ENCODE results near the gene CPVL.

DNA sequence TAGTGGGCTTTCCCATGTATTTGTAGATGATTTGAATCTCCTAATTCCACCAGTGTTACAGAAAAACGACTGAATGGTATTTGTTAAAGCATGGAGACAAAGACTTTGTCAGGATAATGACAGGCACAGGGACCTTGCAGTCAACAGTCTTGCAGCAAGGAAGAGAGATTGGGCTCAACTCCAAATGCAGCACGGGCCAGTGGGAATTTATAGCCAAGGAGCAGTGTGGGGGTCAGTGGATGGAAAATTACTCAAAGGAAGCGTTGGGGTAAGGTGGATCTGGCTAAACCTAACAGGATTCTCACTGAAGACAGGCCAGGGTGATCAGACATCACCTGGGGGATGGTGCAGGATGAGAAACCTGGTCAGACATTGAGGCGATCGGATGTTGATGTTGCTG, 24.3 kb downstream of the CPVL start:
- TF ChIP-seq, protein P1, sequence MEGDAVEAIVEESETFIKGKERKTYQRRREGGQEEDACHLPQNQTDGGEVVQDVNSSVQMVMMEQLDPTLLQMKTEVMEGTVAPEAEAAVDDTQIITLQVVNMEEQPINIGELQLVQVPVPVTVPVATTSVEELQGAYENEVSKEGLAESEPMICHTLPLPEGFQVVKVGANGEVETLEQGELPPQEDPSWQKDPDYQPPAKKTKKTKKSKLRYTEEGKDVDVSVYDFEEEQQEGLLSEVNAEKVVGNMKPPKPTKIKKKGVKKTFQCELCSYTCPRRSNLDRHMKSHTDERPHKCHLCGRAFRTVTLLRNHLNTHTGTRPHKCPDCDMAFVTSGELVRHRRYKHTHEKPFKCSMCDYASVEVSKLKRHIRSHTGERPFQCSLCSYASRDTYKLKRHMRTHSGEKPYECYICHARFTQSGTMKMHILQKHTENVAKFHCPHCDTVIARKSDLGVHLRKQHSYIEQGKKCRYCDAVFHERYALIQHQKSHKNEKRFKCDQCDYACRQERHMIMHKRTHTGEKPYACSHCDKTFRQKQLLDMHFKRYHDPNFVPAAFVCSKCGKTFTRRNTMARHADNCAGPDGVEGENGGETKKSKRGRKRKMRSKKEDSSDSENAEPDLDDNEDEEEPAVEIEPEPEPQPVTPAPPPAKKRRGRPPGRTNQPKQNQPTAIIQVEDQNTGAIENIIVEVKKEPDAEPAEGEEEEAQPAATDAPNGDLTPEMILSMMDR (IDR thresholded peaks at IDR 0.05; ENCODE audit: low read depth, low read length, missing input control): no peak
- TF ChIP-seq NR2F2 (IDR thresholded peaks at IDR 0.05): no peak
- TF ChIP-seq RAD21 (IDR thresholded peaks at IDR 0.05): no peak
- TF ChIP-seq, protein P2, sequence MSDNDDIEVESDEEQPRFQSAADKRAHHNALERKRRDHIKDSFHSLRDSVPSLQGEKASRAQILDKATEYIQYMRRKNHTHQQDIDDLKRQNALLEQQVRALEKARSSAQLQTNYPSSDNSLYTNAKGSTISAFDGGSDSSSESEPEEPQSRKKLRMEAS (IDR thresholded peaks at IDR 0.05): no peak
- TF ChIP-seq TAF1 (conservative IDR thresholded peaks at IDR 0.05): no peak
- TF ChIP-seq, protein P3, sequence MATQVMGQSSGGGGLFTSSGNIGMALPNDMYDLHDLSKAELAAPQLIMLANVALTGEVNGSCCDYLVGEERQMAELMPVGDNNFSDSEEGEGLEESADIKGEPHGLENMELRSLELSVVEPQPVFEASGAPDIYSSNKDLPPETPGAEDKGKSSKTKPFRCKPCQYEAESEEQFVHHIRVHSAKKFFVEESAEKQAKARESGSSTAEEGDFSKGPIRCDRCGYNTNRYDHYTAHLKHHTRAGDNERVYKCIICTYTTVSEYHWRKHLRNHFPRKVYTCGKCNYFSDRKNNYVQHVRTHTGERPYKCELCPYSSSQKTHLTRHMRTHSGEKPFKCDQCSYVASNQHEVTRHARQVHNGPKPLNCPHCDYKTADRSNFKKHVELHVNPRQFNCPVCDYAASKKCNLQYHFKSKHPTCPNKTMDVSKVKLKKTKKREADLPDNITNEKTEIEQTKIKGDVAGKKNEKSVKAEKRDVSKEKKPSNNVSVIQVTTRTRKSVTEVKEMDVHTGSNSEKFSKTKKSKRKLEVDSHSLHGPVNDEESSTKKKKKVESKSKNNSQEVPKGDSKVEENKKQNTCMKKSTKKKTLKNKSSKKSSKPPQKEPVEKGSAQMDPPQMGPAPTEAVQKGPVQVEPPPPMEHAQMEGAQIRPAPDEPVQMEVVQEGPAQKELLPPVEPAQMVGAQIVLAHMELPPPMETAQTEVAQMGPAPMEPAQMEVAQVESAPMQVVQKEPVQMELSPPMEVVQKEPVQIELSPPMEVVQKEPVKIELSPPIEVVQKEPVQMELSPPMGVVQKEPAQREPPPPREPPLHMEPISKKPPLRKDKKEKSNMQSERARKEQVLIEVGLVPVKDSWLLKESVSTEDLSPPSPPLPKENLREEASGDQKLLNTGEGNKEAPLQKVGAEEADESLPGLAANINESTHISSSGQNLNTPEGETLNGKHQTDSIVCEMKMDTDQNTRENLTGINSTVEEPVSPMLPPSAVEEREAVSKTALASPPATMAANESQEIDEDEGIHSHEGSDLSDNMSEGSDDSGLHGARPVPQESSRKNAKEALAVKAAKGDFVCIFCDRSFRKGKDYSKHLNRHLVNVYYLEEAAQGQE (IDR thresholded peaks at IDR 0.05): no peak
- no peak for TF ChIP-seq YY1 (IDR thresholded peaks at IDR 0.05)
- no peak for TF ChIP-seq GABPA (IDR thresholded peaks at IDR 0.05 in 1 of 2, conservative IDR thresholded peaks at IDR 0.05 in 1 of 2)
- no peak for TF ChIP-seq EGR1 (IDR thresholded peaks at IDR 0.05; ENCODE audit: low read depth in 2 of 2)
- TF ChIP-seq JUND (IDR thresholded peaks at IDR 0.05): no peak
- TF ChIP-seq, protein P4, sequence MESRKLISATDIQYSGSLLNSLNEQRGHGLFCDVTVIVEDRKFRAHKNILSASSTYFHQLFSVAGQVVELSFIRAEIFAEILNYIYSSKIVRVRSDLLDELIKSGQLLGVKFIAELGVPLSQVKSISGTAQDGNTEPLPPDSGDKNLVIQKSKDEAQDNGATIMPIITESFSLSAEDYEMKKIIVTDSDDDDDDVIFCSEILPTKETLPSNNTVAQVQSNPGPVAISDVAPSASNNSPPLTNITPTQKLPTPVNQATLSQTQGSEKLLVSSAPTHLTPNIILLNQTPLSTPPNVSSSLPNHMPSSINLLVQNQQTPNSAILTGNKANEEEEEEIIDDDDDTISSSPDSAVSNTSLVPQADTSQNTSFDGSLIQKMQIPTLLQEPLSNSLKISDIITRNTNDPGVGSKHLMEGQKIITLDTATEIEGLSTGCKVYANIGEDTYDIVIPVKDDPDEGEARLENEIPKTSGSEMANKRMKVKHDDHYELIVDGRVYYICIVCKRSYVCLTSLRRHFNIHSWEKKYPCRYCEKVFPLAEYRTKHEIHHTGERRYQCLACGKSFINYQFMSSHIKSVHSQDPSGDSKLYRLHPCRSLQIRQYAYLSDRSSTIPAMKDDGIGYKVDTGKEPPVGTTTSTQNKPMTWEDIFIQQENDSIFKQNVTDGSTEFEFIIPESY (IDR thresholded peaks at IDR 0.05): no peak
- TF ChIP-seq, protein P5, sequence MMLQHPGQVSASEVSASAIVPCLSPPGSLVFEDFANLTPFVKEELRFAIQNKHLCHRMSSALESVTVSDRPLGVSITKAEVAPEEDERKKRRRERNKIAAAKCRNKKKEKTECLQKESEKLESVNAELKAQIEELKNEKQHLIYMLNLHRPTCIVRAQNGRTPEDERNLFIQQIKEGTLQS (IDR thresholded peaks at IDR 0.05): no peak
- no peak for TF ChIP-seq FOXA1 (IDR thresholded peaks at IDR 0.05)
